Measurements from ENCODE around the gene GTF3C1.

The GTF3C1 gene

DNA sequence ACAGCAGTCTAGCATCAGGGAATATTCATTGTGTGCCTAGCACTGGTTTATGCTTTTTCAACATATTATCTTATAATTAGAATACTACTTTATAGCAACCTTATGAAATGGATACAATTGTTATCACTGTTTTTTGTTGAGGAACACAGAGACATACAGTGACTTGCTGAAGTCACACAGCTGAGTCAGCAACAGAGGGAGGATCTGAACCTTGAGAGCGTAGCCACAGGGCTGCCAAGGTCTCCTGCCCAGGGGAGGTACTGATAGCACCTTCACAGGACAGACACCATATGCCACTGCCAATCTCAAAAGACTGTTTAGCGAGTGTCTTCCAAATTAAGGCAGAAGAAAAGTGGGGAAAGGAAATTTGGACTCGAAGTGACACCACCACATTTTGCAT, 63.0 kb downstream of the GTF3C1 start:
- no peak for DNase-seq (ENCODE audit: low read depth)

DNA sequence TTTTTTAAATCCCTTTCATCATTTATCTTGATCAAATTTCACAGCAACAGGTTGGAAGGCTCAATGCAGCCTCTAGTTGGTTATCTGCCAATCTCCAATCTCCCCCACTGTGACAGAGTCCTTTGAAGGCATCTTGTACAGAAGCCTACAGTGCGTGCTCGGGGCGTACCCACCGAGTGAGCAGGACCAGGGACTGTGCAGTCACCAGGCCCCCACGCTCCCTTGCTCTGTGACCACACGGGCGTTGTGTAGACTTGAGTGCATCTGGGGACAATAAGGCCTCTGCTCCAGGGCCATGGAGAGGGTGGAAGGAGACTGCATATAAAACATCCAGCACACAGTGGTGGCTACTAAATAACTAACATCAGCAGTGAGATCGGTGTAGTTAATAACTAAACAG, 63.4 kb downstream of the GTF3C1 start:
- DNase-seq (ENCODE audit: low read depth) = no peak

DNA sequence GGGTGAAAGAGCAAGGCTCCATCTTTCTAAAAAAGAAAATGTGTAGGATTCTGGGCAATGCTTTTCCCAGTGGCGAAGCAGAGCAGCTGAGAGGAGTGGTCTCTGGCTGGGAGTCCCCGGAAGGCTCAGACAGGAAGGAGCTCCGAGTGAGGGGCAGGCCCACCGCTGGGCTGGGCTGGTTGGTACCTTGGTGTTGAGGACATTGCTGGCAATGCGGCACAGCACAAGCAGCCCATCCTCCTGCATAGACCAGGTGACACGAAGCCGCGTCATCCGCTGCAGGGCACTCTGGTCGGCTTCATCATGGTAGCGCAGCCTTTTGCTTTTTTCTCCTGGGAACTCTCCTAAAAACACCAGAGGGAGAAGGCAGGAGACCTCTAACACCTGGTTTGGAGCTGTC, 63.9 kb downstream of the GTF3C1 start:
- DNase-seq (ENCODE audit: low read depth) = no peak

DNA sequence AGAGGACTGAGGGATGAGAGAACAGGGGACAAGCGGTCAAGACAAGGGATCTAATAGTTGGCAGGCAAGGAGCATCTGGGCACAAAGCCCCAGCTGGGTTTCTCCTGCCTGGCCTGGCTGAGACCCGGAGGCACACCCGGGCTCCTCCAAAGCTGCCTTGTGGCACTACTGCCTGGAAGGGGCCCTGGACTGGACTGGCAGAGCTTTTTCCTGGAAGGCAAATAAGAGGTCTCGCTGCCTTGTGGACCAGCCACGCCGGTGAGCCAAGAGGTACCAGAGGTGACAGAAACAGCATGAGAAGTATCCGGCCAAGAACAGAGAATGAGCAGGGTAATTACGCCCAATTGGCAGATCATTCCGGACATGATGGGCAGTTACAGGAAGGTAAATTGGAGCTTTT, 64.6 kb downstream of the GTF3C1 start:
- DNase-seq (ENCODE audit: low read depth) = no peak

DNA sequence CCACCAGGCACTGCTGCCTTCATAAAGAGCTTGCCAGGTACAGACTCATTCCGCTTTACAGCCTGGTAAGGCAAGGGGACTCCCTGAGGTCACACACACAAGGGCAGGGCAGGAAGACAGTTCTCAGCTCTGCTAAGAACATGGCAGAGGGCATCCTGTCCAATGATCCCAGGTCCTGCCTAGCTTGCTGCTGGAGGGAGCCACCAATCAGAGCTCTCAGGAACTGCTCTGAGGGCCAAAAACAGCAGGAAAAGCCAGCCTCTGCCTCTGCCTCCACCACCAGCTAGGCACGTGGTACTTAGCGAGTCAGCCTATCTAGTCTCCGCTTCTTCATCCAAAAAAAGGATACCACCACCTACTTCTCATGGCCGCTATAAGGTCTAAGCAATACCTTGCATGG, 66.1 kb downstream of the GTF3C1 start:
- no peak for DNase-seq (ENCODE audit: low read depth)

DNA sequence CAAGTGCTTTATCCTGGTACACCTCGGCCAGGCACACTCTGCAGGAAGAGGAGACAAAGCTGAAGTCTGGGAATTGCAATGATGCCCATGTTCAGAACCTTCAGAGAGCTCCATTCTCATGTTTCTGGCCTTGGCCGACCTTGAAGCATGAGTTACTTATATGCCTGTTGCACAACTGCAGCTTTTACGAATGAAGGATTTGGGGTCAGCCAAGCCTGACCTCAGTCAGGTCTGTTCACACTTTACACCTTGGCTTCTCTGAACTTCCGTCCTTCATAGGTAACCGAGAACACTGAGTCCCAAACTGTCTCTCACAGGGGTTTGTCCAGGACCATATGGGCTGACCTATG, 66.7 kb downstream of the GTF3C1 start:
- DNase-seq (ENCODE audit: low read depth) = no peak

DNA sequence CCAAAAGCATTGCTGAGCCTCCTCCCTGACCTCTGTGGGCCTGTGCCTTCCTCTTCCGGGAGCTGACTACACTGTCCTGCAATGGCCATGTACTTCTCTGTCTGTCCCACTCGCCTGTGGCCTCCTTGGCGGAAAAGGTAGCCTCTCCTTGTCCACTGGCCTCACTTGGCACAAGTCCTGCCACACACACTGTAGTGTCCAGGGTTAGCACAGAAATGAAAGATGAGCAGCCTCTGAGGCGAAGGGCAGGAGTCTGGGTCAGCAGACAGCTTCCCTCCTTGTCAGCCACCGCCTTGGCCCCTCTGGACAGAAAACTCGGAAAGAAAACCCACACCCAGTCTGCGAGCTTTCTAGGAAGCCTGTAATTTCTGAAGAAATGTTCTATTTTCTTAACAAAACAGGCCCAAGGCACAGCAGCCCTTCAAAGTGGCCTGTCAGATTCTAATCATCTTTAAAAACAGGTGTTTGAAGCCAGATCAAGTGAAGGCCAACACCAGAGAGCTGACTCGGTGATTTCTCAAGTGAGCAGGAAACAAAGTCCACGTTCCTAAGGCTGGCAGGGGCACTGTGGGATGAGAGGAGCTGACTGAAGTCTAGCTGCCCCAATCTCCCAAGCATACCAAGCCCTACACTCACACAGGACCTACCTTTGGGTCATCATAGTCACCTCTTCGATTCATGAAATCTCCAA, 67.2 kb downstream of the GTF3C1 start:
- DNase-seq (ENCODE audit: low read depth) = no peak

DNA sequence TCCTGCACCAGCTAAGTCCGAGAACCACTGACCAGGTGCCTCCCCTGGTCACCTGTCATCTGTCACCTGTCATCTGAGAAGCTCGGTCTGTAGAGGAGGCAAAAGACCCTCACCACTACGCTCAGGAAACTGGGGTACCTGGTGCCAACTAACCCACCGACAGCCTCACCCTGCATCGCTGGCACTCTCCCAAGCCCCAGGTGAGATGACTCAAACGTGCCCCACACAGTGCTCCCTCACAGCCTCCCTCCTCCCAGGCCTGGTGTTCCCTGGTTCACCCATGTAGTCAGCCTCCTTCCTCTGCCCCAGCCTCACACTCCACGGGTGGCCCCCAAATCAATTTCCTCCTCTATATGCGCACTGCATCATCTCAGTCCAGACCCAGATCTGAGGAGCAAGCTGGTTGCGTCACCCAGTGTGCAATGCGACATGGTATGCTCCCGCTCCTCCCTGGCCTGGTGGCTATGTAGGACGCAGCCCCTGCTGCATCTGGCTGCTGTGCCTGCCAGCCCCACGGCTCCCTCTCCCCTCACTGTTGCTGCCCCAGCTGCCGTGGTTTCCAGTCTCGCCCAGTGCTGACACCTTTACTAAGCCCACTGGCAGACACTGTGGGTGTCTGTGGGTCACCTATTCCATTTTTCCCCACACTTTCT, 68.3 kb downstream of the GTF3C1 start:
- no peak for DNase-seq (ENCODE audit: low read depth)

DNA sequence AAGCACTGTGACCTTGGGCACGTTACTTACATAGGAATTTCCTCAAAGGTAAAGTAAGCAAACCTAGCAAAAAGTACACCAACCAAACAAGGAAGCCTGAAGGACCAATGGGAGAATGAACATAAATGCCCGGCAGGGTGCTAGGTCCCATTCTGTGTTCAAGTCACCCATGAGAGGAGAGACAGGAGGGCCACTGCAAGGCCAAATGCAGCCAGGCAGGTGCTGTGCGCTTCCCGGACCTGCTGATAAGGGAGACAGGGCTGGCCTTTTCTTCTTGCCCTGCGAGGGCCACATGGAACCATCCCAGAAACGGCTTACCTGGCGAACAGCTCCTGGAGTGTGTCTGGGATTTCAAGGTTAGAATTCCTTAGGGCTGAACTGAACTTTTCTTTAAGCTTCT, 69.0 kb downstream of the GTF3C1 start:
- DNase-seq (ENCODE audit: low read depth) = no peak

DNA sequence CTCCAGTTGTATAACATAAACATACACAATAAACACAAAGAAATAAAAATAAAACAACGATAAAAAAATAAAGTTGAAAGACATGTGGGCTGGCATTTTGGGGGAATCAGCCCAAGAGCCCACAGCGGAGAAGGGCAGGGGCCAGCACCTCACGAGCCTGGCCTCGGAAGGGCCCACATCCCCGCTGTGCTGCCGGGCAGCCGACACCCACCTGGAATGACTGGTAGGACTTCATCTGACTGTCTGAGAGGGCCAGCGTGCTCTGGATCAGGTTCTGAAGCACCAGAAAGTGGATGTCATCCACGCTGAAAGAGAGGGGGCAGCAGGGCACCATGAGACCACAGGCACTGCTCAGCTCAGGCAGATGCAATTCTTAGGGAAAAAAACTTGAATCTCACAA, 73.5 kb downstream of the GTF3C1 start:
- DNase-seq (ENCODE audit: low read depth) = no peak

DNA sequence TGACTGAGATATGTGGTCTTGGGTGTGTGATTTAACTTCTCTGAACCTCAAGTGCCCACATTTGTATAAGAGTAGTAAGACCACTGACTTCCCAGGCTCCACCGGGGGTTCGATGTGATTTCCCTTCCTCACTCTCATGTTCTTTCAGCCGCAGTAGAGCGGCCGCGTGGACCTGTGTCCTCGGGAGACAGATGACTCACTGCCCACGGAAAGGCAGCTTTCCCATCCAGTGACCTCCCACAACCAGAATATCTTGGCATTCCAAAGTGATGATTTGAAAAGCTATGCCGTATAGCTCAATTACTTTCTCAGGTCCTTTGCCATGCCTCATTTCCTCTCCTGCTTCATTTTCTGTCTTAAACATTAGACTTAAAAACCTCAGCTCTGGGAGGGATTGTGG, 74.2 kb downstream of the GTF3C1 start:
- DNase-seq (ENCODE audit: low read depth) = no peak

DNA sequence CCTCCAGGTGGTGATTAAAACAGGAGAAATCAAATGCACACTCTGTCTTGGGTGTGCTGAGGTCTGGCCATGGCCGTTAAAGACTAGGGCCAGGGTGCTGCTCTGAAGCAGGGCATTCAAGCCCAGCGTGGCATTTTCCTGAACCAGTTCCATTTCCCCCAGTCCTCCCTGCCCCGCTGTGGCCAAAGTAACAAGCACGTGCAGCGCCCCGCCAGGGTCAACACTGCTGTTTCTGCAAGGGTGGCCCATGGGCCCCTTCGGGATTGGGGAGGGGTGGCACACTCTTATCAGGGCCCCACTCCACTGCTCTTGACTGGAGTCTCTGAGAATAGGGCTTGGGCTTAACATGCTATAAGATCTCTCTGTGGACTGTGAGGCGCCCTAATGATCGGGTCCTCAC, 74.8 kb downstream of the GTF3C1 start:
- DNase-seq (ENCODE audit: low read depth) = no peak

DNA sequence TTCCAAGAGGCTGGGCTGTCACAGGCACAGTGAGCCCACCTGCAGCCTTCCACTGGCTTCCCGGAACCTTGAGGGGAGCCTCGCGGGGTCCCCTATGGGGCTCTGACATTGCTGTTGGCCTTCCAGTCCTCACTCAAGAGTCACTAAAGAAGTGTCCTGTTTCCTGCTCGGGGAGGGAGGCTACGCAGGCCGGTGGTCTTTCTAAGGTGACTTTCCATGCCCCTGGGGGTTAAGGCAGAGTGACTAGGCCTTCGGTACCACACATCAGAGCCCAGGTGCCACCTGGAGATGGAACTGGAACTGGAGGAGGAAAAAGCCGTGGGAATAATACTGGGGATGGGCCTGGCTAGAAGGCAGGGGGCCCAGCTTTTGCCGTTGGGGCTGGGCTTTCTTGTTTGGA, 75.7 kb downstream of the GTF3C1 start:
- DNase-seq (ENCODE audit: low read depth) = no peak

DNA sequence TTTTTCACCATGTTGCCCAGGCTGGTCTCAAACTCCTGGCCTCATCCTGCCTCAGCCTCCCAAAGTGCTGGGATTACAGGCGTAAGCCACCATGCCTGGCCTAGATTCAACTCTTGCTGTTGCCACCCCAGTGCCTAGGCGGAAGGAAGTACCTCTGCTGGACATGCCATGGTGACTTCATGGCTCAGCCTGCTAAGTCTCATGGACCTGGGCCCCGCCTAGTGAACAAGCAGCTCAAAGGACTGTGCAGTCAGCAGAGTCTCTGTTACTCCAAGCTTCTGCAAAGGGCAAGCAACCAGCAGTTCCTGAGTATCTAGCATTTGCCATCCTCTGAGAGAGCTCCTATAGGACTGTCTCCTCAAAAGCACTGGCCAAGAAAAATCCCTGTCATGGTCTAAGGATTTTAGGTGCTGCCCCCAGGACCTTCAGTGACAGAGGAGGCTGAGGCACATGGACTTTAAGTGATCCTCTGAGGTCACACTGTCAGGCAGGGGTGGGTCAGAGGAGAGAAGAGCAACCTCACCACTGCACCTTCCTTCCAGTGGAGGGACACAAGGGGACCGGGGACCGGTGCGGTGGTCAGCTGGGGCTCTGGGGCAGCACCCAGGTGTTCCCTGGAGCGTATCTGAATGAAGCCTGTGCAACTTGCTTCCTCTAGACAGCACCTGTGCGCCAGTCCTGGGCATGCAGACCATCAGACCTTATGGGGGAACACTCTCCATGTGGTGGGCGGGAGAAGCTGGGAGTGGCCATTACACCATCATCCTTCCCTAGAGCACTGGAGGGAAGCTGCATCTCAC, 76.4 kb downstream of the GTF3C1 start:
- no peak for DNase-seq (ENCODE audit: low read depth)

DNA sequence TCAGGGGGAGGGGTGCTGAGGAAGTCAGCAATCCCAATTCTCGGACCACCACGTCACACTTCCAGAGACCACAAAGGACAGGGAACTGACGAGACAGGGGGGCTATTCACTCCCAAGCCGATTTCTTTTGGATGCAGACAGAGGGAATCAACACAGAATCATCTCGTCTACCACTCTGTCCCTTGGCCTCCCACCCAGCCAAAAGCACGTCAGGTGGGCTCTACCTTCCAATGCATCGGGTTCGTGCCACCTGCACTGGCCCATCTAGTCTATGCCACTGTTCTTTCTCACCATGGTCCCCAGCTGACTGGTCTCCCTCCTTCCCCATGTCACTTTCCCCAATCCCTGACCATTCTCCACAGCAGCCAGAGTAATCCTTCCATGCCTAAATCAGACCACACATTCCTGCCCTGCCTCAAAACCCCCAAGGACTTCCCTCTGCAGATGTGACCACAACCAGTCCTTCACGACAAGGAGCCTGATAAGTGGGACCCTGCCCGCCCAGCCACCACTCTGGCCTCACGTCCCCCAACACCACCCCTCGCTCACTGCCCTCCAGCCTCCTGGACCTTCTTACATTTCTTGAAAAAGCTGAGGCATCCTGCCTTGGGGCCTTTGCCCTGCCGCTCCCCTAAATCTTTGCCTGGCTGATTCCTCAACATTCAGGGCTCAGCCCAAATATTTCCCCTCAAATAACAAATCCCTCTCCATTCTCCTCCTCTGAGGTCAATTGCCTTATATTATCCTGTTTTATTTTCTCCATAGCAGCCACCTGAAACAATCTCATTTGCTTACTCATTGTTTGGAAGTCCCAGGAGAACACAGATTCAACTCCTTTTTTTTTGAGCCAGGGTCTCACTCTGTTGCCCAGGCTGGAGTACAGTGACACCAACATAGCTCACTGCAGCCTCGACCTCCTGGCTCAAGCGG, 77.4 kb downstream of the GTF3C1 start:
- DNase-seq (ENCODE audit: low read depth) = no peak

DNA sequence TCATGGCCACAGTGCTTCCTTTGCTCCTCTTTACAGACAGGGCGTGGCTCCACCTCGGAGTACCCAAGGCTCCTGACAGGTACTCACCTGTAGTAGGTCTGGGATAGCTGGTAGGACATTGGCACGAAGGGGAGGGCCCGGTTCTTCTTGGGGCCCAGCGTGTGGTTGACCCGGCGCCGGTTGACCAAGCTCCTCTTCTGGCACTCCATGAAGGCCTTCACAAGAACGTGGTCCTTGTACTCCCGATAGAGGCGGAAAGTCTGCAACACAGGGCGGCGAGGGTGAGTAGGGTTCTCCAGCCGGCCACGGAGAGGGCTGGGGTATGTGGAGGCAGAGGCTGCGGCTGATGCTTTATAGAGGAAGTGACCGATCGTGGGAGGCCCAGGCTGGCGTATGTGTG, 78.1 kb downstream of the GTF3C1 start:
- no peak for DNase-seq (ENCODE audit: low read depth)

DNA sequence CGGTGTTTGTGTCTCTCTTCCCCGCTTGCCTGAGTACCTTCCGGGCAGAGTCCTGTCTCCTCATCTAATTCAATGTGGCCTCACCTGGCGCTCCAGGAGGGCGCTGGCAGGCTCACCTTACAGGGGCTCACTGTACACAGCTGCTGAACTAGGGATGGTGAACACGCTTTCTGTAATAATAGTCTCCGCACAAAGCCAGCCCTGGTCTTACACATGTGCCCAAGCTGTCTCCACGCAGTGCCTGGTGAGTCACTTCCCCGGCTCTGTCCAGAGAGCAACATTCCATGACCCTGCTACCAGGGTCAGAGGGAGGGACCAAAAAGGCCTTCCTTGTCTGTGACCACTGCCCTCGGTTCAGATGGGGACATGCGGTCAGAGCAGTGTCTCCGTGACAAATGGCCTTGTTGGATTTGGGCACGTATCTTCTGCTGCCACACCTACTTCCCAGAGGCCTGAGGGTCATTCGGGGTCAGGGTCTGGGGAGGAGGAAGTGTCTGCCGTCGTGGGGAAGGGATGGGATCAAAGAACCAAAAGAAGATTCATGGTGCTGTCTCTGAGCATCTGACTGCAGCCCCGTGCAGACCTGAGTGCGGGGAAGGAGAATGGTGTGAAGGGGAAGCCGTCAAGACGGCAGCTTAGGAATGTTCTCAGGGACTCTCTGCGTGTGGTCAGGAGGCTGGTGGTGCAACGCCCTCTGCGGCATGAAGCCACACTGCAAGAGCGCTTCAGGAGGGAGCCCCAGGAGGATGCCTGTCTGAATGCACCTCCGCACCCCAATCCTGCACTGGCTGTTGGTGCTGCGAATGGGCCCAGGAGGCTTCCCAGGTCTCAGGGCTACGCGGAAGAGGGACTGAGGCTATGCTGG, 78.9 kb downstream of the GTF3C1 start:
- no peak for DNase-seq (ENCODE audit: low read depth)

DNA sequence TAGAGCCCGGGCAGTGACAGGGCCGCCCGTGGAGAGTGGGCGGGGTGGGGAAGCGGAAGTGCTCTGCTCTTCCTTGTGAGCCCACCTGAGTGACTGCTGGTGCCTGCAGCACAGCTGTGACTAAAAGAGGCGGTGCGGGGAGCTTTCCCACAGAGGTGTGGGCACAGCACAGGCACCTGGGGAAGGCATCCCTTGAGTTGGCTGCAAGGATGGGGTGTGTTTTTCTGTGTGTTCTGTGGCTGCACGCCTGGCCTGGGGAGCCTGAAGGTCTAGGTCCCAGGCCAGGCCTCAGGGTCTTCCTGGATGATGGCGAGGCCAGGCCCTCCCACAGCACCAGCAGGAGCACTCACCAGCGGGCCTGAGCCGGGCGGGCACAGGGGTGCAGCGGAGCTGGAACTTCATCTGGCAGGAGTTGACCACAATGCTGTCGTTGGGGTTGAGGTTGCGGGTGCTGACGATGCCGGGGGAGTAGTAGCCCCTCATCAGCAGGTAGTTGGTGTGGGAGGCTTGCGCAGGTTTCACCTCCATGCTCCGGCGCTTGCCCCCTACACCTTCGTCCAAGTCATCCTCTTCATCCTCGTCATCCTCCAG, 80.7 kb downstream of the GTF3C1 start:
- no peak for DNase-seq (ENCODE audit: low read depth)

DNA sequence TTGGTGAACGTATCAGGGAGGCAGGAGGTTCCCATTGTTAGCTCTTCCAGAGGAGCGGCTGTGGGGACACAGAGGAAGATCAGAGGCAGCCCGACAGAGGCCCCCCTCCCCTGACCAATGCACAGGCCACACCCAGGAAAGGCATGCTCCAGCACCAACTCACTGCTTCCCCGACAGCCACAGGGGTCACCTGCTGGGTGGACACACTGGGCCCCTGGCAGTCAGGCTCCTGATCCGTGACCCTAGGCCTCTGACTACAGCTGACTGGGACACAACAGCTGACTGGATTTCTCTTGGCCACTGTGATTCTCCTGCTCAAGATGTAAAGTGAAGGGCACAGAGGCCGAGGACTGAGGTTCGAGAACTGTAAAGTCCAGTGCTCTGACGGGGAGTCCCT, 84.2 kb downstream of the GTF3C1 start:
- no peak for DNase-seq (ENCODE audit: low read depth)

DNA sequence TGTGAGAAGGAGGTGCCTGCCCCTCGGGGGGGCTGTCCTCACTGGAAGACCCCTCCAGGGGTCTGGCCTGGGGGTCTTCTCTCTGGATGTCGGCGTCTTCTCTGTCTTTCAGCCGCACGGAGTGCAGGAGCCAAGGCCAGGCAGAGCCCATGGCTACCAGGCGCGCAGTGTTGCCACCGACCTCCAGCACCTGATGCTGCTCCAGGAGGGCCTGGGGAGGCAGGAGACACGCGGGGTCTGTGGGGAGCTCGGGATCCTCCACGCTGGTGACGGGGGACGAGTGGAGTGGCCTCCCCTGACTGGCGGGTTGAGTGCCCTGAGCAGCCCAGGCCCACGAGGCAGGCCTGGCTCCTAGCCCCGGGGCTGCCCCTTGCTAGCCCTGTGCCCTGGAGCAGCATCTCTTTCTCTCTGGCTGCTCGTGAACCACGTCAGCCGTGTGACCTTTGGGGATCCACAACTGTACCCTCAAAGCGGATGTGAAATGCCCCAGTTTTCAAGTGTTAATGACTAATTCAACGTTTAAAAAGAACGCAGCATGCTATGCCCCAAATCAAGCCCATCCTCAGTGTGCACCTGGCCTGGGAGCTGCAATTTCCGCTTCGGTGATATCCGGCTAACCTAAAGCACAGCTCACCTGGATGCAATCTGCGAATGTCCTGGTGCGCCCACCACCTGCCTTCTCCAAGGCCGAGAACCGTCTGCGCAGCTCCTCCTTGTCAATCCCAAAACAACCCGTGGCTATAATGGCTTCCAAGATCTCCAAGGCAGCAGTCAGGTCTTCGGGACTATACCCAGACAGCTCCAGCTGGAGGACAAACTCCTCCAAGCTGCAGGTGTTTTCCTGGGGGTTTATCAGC, 84.9 kb downstream of the GTF3C1 start:
- DNase-seq (ENCODE audit: low read depth) = no peak

All from T-helper 22 cell (primary cell).